ENCODE measurements around the gene RHD.
"Not testable (repeated sequence)": the region's sequence is repeated elsewhere in the genome, so short reads cannot be mapped to it uniquely, and the experiment has no call there.

RHD gene

GRCh38 chr1:25256578-25256965 is 15.7 kb upstream of the RHD start:
- peak; percentile 0 for DNase-seq (ENCODE audit: low read depth)
- no peak overlapping the region for H3K4me3 ChIP-seq (ENCODE audit: low read depth, low read length)
- TF ChIP-seq MYC (IDR thresholded peaks at IDR 0.05; ENCODE audit: low read depth, low read length): no peak
- TF ChIP-seq MAX (IDR thresholded peaks at IDR 0.05; ENCODE audit: low read depth, low read length): no peak
- no peak for TF ChIP-seq CTCF (IDR thresholded peaks at IDR 0.05; ENCODE audit: low read depth, low read length)
- no peak for TF ChIP-seq POLR2A (IDR thresholded peaks at IDR 0.05; ENCODE audit: extremely low read depth, insufficient read length)

DNA sequence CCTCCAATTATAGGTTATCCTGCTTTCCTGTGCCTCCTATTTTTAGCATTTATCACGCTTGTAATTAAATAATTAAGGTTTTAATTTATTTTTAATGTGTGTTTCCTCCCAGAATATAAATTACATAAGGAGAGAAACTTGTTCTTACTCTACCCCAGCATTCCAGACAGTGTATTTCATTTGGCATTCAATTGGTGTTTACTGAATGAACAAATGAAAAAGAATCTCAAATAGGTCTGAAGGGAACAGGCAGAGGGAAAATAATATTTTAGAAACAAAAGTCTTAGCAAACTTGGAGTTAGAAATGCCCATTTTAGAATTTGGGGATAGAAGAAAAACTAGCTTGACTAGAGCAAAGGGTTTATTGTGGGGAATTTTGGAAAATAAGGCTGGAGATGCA is 15.1 kb upstream of the RHD start:
- TF ChIP-seq CTCF (IDR thresholded peaks at IDR 0.05; ENCODE audit: low read depth, low read length) (no peak), MYC (IDR thresholded peaks at IDR 0.05; ENCODE audit: low read depth, low read length) (no peak), POLR2A (IDR thresholded peaks at IDR 0.05; ENCODE audit: extremely low read depth, insufficient read length) (no peak), MAX (IDR thresholded peaks at IDR 0.05; ENCODE audit: low read depth, low read length) (no peak)
- DNase-seq (ENCODE audit: low read depth): no peak

DNA sequence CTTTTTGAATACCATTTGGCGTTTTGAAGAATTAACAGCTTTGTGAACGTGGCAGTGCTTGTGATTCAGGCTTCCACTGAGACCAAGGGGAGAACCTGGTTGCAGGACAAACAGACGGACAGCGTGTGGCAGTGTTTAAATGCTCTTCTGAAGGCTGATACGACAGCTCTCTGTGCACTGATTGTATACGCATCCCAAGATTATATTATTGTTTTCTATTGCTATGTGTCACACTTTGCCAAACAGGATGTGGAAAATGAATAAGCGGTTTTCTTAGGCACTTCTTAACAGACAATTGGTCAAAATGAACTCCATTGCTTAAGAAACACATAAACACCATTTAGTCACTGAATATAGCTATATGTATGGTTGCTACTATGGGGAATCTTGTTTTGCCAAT is 12.5 kb upstream of the RHD start:
- peak; percentile 60 for DNase-seq (ENCODE audit: low read depth)
- H3K4me3 ChIP-seq (ENCODE audit: low read depth, low read length): not testable (repeated sequence)

More for the DNA sequence above, 15.1 kb upstream of the RHD start:
- no peak overlapping the region for H3K4me3 ChIP-seq (ENCODE audit: low read depth, low read length)

DNA sequence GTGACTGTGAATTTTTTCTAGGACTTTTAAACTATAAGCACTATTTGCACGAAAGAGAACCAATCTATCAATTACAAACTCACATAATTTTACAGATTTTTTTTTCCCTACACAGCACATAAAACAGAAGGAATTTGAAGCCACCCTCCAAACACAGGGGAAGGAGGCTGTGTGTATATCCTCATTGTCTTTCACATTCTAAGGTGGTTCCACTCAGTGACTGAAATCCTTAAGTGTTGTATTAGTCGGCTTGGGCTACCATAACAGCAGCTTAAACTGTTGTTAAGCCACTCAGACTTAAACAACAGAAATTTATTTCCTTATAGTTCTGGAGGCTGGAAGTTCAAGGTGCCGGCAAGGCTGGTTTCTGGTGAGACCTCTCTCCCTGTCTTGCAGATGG is 12.0 kb upstream of the RHD start:
- not testable (repeated sequence) for H3K4me3 ChIP-seq (ENCODE audit: low read depth, low read length)
- peak; percentile 0 for DNase-seq (ENCODE audit: low read depth)

DNA sequence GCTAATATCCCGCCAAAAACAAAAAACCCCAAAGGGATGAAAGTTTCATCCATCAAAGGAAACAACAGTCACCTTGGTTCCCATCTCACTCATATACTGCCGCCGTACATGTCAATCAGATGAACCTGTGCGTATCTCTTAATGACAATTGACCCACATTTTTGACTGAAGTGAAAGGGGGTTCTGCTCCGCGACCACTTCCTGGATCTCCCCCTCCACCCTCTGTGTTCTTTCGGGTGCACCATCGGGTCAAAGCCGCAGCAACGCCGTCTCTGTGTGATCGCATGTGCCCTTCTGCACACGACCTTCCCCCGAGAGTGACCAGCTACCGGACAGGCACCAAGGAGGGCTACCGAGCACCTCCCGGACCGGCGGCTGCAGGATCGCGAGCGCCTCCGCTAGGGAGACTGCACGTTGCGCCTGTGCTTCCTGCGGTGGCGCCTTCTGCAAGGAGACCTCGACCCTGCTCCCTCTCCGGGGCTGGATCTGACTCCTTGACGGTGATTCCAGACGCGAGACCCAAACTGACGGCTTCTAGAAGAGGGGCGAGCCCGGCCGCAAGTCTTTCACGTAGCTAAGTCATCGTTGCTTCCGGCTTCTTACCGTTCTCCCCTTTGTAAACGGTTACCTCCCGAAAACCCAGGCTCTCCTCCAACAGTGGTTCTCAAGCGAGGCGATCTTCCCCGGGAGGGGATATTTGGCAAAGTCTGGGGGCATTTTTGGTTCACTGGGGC is 5.6 kb upstream of the RHD start:
- not testable (repeated sequence) for H3K4me3 ChIP-seq (ENCODE audit: low read depth, low read length); DNase-seq (ENCODE audit: low read depth)

- DNase-seq (ENCODE audit: low read depth); H3K4me3 ChIP-seq (ENCODE audit: low read depth, low read length): not testable (repeated sequence)
Measured at GRCh38 chr1:25267288-25268142, 4.8 kb upstream of the RHD start.

DNA sequence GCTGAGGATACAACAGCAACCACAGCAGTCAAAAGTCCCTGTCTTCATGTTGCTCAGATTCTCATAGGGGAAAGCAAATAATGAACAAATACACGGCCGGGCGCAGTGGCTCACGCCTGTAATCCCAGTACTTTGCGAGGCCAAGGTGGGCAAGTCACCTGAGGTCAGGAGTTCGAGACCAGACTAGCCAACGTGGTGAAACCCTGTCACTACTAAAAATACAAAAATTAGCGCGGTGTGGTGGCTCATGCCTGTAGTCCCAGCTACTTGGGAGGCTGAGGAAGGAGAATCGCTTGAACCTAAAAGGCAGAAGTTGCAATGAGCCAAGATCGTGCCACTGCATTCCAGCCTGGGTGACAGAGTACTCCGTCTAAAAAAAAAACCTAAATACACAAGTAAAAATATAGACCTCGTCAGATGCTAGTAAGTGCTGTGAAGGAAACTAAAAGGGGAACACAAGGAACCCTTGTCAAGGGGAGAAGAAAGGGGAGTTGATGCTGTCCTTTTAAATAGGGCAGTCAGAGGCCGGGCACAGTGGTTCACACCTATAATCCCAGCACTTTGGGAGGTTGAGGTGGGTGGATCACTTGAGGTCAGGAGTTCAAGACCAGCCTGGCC is 4.1 kb upstream of the RHD start:
- DNase-seq (ENCODE audit: low read depth); H3K4me3 ChIP-seq (ENCODE audit: low read depth, low read length): not testable (repeated sequence)

DNA sequence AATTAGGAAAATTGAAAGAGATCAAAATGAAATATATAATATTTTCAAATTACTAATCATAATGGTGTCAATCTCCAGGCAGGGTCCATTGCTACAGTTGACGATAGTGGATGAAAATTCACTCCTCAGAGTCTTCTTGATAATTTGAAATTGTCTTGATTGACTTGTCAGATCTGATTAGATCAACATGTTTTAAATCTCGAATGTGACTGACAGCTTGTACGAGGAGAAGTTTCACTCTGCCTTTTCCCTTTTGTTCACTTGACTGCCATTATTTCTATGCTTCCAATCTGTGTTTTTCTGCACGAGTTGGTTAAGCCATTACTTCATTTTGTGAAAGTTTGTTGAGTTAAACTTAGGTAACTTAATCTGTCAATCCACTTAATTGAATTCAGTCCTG is 3.3 kb downstream of the RHD start:
- not testable (repeated sequence) for DNase-seq (ENCODE audit: low read depth); H3K4me3 ChIP-seq (ENCODE audit: low read depth, low read length)

DNA sequence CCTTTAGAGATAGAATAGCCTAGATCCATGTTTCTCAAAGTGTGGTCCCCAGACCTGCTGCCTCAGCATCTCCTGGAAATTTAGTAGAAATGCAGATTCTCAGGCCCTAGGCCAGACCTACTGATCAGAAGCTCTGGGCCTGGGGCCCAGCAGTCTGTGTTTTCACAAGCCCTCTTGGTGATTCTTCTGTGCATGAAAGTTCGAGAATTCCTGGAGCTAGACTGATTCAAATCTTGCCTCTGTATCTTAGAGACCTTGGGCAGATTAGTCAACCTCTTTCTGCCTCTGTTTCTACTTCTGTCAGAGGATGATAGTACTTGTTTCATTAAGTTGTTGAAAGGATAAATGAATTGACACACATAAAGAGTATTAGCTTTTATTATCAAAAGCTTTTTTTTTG is 5.0 kb downstream of the RHD start:
- H3K4me3 ChIP-seq (ENCODE audit: low read depth, low read length); DNase-seq (ENCODE audit: low read depth): not testable (repeated sequence)

- DNase-seq (ENCODE audit: low read depth); H3K4me3 ChIP-seq (ENCODE audit: low read depth, low read length): not testable (repeated sequence)
Measured at GRCh38 chr1:25278358-25278757, 6.0 kb downstream of the RHD start.

GRCh38 chr1:25278790-25279189 is 6.5 kb downstream of the RHD start:
- not testable (repeated sequence) for H3K4me3 ChIP-seq (ENCODE audit: low read depth, low read length); DNase-seq (ENCODE audit: low read depth)

DNA sequence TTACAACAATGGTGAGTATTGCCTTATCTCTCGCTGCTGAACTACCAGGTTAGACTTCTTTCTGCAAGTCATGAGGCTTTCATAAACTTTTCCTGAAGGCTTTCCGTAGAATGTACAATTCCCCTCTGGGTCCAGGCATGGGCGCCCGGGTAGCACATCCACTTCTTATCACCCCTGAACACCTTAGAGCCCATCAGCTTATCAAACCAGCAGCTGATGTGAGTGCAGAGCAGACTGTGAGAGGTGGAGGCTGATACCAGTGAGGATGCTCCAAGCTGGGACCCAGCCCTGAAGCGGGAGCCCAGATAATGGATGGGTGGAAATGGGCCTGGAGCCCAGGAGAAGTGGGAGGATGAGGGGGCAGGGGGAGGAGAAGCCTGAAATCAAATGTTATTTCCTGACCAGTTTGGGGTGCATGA is 7.4 kb downstream of the RHD start:
- H3K4me3 ChIP-seq (ENCODE audit: low read depth, low read length); DNase-seq (ENCODE audit: low read depth): not testable (repeated sequence)

- not testable (repeated sequence) for DNase-seq (ENCODE audit: low read depth); H3K4me3 ChIP-seq (ENCODE audit: low read depth, low read length)
Measured at GRCh38 chr1:25285862-25286261, 13.6 kb downstream of the RHD start.

GRCh38 chr1:25287164-25287563 is 14.9 kb downstream of the RHD start:
- H3K4me3 ChIP-seq (ENCODE audit: low read depth, low read length); DNase-seq (ENCODE audit: low read depth): not testable (repeated sequence)

DNA sequence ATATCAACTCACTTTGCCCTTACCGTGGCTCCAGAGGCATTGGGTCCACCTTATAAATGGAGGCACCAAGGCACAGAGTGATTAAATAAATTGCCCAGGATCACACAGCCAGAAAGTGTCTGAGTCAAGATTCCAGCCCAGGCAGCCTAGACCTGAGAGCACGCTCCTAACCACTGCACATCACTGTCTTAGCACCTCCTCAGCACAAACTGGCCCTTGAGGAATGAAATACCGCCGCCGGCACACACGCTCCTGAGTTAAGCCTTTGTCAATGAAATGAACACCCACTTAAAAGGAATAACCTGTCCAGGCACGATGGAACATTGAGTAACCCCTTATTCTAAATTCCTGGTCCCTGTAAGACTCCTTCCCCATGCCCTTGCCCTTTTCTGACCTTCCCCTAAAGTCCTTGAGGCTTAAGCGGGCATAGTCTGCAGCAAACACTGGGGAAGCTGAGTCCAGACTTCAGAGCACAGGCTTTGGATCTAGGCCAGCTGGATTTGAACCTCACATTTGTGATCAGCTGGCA is 16.3 kb downstream of the RHD start:
- not testable (repeated sequence) for DNase-seq (ENCODE audit: low read depth)

More for the DNA sequence above, 16.3 kb downstream of the RHD start:
- not testable (repeated sequence) for H3K4me3 ChIP-seq (ENCODE audit: low read depth, low read length)
